ENCODE data around the gene RAB15.

The RAB15 gene

DNA sequence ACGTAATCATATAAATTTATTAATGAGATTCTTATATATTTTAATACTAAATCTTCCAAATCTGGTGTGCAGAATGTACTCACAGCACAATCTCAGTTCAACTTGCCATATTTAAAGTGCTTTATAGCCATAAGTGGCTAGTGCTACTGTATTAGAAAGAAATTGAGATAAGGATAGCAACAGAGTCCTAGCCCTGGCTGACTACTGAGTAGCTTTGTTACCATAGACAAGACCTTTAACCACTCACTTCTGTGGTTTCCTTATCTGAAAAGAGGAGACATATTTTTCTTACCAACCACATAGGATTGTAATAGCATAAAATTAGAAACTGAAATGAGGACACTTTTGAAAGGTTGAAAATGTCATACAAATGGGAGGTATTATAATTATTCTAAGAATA is 59.9 kb downstream of the RAB15 start:
- H3K4me3 ChIP-seq (ENCODE audit: control insufficient read depth, low read depth, low read length) = no peak overlapping the region
- TF ChIP-seq, protein P1, sequence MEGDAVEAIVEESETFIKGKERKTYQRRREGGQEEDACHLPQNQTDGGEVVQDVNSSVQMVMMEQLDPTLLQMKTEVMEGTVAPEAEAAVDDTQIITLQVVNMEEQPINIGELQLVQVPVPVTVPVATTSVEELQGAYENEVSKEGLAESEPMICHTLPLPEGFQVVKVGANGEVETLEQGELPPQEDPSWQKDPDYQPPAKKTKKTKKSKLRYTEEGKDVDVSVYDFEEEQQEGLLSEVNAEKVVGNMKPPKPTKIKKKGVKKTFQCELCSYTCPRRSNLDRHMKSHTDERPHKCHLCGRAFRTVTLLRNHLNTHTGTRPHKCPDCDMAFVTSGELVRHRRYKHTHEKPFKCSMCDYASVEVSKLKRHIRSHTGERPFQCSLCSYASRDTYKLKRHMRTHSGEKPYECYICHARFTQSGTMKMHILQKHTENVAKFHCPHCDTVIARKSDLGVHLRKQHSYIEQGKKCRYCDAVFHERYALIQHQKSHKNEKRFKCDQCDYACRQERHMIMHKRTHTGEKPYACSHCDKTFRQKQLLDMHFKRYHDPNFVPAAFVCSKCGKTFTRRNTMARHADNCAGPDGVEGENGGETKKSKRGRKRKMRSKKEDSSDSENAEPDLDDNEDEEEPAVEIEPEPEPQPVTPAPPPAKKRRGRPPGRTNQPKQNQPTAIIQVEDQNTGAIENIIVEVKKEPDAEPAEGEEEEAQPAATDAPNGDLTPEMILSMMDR (IDR thresholded peaks at IDR 0.05; ENCODE audit: control insufficient read depth, insufficient read depth, low read depth, low read length, missing control alignments) = no peak
- DNase-seq (ENCODE audit: low read depth) = no peak

DNA sequence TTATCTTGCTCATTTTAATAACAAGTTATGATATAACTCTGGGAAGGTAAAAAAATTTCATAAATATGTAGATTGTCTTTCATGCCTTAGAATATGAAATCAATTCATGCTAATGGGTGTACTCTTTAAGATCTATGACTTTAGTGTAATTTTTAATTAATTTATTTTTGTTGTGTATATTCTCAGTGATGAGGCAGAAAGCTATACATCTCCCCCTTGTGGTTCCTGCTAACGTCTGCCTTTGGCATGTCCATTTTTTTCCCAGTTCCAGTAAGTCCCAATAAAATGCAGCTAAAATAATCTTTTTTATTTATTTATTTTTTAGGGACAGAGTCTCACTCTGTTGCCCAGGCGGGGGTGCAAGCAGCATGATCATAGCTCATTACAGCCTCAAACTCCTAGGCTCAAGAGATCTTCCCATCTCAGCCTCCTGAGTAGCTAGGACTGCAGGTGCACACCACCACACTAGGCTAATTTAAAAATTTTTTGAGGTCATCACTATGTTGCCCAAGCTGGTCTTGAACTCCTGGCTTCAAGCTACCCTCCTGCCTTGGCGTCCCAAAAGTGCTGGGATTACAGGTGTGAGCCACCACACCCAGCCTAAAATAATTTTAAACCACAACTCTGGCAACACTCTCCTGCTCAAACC is 61.2 kb downstream of the RAB15 start:
- TF ChIP-seq, protein P1 (IDR thresholded peaks at IDR 0.05; ENCODE audit: control insufficient read depth, insufficient read depth, low read depth, low read length, missing control alignments) = peak; percentile 67
- no peak for DNase-seq (ENCODE audit: low read depth)
- no peak overlapping the region for H3K4me3 ChIP-seq (ENCODE audit: control insufficient read depth, low read depth, low read length)

DNA sequence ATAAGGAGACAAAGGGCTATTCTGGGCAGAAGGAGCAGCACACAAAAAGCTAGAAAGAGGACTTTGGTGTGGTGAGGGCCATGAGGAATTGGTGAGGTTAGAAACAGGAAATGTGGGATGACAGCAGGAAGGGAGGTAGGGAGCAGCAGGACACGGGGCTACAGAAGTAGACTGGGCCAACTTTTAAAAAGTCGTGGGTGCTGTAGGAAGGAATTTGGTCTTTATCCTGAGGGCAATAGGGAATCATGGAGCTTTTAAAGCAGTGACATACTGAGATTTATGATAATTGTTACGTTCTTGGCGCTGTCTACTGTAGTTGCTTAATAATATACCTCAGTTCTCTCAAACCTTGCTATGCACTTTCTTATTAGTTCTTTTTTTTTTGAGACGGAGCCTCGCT is 66.1 kb downstream of the RAB15 start:
- no peak for DNase-seq (ENCODE audit: low read depth)
- H3K4me3 ChIP-seq (ENCODE audit: control insufficient read depth, low read depth, low read length) = no peak overlapping the region
- TF ChIP-seq, protein P1 (IDR thresholded peaks at IDR 0.05; ENCODE audit: control insufficient read depth, insufficient read depth, low read depth, low read length, missing control alignments) = no peak

DNA sequence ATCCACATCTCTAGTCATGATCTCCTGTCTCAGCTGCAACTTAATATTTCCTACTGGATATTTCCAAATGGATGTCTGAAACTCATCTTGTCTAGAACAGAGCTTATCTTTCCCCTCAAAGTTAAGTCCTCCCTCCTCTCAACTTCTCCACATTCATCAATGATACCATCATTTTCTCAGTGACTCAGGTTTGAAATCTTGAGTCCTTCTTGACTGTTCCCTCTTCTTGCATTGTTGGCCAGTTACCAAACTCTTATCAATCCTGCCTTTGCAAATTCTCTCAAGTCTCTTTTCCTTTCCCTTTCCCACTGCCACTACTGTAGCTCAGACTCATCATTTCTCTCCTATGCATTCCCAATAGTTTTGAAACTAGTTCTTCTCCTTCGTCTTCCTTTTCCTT is 72.2 kb downstream of the RAB15 start:
- H3K4me3 ChIP-seq (ENCODE audit: control insufficient read depth, low read depth, low read length) = no peak overlapping the region
- TF ChIP-seq, protein P1 (IDR thresholded peaks at IDR 0.05; ENCODE audit: control insufficient read depth, insufficient read depth, low read depth, low read length, missing control alignments) = no peak
- no peak for DNase-seq (ENCODE audit: low read depth)

Data from AG09309 (cell line).